ENCODE data around the gene FOXP1.

The FOXP1 gene

DNA sequence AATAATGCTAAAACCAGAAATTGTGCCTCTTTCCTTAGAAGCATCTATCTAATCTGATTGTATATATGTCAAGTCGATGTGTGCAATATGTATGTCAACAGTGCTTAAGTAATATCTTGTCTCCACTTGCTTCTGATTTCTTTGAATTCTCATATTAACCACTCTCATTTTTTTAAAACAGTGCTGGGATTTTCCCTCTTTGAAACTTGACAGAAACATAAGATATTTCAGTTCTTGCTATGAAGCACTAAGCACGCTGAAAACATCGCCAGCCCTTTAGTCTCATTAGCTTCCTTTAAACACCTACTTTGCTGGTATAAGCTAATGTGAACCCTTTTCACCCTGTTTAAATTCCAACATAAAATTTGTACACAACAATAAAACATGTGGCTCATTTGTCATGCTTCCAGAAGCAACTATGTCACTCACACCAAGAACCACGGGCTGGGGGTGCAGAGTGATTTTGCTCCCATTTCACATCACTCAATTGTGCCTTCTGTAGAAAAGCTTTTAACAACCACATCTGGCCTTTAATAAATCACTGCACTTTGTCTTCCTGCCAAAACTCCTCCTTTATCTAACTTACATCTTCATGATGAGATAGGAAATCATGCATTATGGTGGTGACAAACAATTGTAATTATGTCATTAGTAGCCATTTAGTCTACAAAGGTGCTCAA lies 185.2 kb downstream of the FOXP1 start:
- DNase-seq (ENCODE audit: low read depth), result no peak

DNA sequence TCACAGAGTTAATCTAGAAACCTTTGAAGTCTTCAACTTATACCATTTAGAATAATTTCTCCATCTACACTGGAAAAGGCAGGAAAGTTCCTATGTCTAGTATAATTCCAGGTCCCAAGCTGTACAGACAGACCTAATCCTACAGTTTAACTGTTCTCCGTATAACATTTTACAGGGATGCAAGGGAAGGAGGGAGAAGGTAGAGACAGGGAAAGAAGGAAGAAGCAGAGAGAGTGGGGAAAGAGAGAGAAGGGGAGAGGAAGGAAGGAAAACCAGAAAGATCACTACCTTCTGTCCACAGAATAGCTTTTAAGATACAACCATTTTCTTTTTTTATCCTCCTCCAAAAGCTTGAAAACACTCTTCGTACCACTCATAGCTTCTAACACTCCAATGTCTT lies 185.8 kb downstream of the FOXP1 start:
- DNase-seq (ENCODE audit: low read depth), result no peak

DNA sequence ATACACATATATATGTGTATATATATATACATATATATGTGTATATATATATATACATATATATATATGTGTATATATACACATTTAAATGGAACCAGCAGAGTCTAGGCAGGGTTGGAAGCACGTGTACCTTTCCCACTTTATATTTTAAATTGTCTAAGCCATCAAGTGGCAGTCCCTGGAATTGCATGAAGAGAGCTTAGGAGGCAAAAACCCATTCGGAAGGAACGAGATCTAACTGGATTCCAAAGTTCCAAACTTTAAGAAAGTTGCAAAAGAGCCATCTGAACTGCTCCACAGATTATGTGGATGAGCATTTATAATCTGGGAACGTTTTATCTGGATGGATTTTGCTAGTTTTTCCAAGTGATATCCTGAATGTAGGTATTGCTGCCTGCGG lies 186.5 kb downstream of the FOXP1 start:
- no peak for DNase-seq (ENCODE audit: low read depth)

DNA sequence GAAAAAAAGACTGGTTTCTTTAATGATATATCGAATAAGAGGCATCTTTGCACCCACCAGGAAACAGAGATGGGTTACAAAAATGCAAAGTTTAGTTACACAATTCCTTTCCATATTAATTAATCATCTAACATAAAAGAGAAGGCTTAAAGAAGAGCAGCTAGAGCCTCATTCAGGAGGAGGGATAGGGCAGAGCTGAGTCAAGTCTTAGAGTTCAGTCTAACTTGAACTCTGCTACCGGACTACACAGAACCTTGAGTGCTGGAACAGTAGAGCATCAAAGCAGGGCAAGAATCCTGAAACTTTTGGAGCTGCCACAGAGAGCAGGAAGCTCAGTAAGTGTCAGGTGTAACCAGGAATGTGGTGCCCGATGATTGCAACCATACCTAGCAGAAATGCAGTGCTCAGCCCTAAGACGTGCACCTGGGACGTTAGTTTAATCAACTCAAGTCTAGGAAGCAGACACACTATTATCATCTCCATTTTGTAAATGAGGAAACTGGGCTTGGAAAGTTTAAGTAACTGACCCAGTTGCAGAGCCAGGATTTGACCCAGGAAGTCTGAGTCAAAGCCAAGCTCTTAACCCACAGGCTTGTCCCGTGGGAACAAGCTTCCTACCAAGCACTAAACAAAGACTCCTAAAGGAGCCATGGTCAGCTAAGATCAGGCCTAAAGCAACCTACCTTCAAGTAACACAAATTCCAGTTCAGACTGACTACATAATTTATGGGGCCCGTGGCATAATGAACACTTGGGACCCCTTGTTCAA lies 187.4 kb downstream of the FOXP1 start:
- DNase-seq (ENCODE audit: low read depth), result no peak

DNA sequence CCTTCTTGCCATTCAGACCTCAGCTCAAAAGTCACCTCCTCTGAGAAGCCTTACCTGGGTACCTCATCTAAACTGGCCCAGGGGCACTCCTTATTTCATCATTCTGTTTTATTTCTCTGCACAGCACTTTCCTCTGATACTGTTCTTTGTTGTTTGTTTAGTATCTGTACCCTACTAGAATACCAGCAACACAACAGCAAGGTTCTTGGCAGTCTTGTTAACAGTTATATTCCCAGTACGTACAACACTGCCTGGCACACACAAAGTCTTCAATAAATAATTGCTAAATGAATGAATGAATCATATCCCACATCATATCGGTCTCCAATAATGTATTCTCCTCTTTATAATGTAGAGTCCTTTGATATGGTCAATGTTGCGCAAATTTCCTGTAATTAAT lies 188.1 kb downstream of the FOXP1 start:
- no peak for DNase-seq (ENCODE audit: low read depth)

DNA sequence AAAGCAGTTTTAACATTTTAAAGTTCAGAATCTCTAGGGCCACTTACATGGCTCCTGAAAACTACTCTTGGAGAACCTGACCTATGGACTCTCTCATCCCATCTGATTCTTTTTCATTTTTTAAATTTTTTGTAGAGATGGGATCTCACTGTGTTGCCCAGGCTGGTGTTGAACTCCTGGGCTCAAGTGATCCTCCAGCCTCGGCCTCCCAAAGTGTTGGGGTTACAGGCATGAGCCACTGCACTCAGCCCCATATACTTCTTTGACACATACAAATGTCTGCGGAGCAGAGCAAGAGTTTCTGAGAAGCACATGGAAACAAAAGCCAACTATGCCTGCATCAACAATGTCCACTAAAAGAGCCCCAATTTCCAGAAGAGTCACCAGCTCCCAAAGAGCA lies 189.8 kb downstream of the FOXP1 start:
- DNase-seq (ENCODE audit: low read depth), result no peak

DNA sequence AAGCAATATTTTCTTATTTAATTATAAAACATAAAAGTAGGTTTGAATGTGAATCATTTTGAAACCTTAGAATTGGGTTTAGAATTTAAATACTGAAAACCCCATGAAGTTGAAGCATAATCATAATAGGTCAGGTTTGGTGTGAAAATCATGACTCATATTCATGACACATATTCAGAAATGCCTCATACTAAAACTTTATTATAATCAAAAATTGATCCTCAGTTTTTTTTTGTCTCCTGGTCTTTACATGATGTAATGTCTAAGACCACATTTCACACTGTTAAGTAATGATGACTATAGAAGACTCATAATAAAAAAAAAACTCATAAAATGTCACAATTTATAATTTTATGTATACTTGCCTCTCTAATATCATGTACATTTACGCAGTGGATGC lies 190.4 kb downstream of the FOXP1 start:
- DNase-seq (ENCODE audit: low read depth), result no peak

DNA sequence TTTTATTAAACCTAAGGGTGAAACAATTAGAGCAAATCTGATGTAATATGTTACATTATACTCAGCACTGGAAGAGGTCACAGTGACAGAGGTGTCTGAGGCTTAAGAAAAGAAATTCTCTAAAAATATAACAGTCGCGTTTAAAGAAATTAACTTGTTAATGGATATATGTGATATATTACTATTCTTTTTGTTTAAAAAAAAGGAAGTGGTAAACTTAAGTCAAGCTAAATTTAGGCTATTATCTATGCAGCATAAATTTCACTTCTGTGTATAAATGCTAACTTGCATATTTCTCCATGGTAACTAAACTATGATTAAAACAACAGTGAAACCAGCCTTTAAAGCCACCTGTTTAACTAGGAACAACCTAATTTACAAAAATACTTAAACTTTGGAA lies 191.3 kb downstream of the FOXP1 start:
- DNase-seq (ENCODE audit: low read depth), result no peak

DNA sequence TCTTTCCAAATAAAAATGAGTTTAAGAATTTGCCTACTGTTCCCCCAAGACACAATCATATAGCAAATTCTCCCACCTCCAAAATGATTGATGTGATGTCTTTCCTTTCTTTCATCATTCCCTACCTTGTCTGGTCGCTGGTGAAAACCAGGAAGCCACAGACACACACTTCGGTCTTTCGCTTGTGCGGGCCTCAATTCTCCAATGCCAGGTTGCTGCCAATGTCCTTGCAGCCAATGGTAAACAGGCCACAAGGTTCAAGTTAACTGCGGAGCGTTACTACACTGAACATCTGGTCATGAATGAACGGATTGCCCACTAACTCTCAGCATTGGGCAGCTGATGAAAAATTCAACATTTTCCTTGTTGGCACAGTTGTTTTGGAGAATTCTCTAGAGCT lies 192.2 kb downstream of the FOXP1 start:
- DNase-seq (ENCODE audit: low read depth), result no peak

DNA sequence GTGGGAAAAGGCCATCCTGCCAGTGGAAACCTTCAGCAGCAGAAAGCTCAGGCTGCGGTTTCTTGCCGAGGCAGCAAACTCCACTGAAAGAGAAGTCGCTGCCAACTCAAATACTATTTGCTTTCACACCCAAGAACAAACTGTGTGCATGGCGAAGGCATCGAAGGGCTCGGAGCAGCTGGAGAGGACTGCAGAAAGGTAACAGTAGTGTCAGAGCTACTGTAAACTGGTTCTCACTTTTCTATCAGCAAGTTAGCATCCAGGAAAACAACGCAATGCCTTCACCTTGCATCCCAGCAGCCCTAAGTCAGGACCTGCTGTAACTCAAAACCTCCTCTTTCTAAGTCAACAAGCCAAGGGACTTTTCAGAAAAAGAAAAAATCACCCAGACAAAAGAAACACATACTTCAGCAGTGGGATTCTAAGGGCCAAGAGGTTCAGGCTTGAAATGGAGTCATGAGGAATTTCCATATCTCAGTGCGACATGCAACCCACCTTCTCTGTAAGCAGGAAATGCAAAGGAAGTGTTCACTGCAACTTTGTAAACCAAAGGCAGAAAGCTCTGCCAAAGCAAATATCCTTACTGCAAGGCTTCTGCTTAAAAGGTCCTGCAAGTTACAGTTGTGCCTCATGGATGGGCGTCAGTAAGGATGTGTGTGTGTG lies 193.5 kb downstream of the FOXP1 start:
- no peak for DNase-seq (ENCODE audit: low read depth)

DNA sequence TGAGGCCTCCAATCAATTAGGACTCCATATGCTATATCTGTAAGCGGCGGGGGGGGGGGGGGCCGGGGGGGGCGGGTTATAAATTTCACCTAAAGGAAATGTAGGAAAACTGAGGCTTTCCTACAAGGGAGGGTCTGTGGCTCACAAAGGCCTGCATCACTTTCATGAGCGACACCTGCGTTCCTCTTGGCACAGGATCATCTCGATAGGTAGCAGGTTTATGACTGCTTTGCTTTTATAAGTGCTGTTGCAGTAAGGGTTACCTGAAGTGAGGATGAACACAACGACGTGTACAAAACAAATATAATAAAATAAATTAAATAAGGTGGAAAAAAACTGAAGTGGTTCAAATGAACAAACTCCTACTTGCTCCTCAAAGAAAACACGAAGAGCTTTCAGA lies 194.3 kb downstream of the FOXP1 start:
- no peak for DNase-seq (ENCODE audit: low read depth)

DNA sequence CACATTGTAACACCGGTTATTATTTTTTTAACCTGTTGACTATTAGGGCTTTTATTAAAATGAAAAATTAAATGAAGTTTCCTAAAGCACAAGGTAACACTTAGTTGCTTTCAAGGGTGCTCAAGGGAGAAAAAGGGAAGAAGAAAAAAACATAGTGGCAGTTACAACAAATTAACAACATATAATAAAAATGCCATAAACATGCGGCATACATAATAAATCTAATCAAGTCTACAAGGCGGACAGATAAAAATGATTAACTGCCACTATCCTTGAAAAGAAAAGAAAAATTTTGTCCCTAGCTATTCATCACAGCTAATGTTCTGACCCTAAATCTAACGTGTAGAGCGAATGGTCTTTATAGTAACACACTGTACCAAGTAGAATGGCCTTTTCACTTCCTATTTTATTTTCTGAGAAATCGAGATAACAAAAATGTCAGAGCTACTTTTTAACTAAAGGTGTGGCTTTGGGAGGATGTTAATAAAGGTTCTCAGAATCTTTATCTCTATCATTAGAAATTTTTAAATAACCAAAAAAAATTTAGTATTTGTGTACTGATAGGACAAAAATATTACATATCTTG lies 194.9 kb downstream of the FOXP1 start:
- no peak for DNase-seq (ENCODE audit: low read depth)

DNA sequence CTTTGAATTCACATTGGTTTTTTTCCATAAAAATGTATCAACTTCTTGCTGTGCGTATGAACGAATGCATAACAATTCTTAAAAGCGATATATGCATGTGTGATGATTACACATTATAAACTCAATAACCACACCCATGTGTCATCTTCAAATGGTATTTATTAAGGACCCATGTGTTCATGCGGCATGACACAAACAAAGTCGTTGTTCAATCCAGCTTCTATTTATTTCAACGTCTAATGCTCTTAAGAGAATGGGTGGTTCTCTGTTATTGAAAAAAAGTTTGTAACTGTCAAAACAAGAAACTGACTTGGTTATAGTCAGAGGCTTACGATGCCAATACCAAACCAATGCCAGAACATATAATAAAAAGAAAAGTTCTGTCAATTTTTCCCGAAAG lies 195.9 kb downstream of the FOXP1 start:
- DNase-seq (ENCODE audit: low read depth), result no peak

DNA sequence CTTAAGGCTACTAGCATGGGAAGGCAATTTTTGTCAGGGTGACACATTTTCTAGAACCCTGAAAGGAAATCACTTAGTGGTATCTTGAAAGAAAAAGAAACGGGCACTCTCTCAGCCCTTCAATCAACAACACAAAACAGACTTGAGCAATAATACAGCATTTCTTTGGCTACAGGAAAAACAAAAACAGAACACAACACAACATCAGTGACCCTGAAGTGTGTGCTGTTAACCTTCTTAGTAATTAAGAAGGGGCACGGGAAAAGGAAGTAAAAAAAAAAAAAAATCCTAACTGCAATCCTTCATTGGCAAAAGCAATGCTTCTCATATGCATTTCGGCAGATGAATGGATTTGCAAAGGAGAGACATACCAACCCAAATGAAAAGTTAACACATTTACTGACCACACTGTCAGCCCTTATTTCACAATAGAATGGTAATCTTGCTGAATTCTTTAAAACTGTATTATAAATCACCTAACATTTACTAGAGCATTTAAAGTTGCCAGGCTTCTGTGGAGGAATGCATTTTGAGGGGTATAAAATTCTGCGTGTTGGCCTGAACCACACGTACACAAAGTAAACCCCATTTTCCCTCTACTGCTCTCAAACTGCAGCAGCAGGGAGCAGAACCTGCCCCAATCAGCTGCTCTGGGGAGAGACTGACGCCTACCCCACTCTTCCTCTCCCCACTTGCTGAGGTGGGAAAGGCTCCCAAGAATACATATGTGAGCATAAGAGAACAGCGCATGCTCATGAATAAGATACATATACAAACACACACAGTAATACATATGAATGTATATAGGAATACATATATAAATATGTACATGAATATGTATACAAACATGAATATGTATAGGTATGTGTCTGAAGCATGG lies 198.5 kb downstream of the FOXP1 start:
- DNase-seq (ENCODE audit: low read depth), result no peak

DNA sequence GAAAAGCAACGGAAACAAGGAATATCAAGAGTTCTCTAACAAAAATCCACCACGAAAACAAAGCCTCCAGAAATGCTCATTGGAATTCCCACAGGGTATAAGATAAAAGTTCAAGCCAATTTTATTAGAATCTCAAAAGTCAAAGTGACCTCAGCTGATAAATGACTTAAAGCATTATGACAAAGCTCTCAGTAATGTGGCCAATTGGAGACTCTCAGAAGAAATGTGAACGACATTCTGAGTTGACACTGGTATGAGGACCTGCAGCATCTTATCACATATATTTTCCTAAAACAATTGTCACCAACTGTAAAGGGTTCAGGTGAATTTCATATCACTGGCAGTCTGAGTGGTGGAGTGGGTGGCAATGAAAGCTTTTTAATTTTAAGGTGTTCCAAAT lies 199.1 kb downstream of the FOXP1 start:
- no peak for DNase-seq (ENCODE audit: low read depth)

DNA sequence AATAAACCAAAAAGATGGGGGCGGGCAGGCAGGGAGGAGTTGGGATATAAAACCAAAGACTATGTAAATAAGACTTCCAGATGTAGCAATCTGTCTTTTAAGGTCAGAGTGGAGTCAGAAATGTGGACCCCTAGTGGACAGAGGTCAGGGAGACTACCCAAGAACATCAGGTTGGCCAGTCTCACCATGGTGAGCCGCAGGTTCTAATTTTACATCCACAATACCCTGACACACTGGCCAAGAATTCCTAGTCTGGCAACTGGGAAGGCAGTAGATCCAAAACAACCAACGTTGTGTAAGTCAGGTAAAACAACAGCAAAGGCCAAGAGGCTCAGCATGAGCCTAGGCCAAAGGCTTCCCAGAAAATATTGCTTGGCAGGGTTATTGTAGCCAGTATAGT lies 203.4 kb downstream of the FOXP1 start:
- DNase-seq (ENCODE audit: low read depth), result no peak

DNA sequence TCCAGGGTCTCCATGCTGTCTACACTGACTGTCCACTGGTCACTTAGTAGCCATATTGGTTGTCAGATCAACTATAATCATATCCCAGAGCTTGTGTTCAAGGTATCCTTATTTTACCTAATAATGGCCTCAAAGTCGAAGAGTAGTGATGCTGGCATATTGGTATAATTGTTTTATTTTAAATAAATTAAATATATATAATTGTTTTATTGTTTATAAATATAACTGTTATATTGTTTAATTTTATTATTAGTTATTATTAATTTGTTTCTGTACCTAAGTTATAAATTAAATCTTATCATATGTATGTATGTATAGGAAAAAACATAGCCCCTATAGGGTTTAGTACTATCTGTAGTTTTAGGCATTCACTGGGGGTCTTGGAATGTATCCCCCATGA lies 205.0 kb downstream of the FOXP1 start:
- no peak for DNase-seq (ENCODE audit: low read depth)

DNA sequence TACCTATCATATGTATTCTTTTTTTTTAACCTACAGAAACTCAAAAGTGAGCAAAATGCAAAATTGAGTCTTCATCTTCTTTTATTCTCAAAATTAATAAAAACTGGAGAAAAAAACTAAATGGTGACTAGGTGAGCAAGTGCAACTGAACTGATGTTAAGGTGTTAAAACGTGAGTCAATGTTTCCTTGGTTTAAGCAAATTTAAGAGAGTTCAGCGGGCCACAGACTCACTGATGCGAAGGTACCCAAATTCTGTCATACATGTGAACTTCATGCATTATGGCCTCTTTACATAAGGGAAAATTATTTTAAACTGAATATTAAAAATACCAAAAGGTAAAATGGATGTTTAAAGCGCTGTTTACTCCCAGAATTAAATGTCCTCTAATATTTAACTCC lies 206.6 kb downstream of the FOXP1 start:
- no peak for DNase-seq (ENCODE audit: low read depth)

DNA sequence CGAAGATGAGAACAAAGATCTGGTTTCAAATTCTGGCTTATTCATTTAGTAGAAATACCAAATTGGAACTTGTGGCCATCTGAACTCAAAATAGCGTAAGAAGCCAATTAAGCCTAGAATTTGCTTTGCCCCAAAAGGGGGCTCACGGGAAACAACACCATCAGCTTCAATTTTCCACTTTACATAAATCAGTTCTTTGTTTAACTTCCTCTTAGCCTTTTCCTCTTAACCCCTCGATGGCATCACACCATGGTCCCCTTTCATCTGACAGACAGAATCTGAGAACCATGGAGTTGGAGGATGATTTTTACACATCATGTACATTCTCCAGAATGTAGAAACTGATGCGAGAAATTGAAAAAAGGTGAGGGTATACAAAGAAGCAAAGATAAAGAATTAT lies 207.0 kb downstream of the FOXP1 start:
- DNase-seq (ENCODE audit: low read depth), result no peak

DNA sequence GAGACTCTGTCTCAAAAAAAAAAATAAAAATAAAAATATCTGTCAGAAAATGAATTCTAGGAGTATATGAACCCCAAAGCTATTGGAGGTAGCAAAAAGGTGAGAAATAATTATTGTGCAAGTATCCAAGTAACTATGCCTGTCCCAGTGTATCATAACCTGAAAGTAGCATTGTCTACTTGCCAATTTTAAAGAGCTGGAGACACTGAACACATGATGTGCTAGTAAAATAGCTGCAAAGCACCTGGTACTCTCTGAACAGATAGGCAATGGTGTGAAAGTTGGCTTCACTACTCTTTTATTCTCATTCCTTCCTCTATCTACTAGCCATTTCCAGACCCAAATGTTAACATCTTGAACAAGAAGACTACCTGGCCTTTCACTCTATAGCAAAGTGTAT lies 208.9 kb downstream of the FOXP1 start:
- DNase-seq (ENCODE audit: low read depth), result no peak

DNA sequence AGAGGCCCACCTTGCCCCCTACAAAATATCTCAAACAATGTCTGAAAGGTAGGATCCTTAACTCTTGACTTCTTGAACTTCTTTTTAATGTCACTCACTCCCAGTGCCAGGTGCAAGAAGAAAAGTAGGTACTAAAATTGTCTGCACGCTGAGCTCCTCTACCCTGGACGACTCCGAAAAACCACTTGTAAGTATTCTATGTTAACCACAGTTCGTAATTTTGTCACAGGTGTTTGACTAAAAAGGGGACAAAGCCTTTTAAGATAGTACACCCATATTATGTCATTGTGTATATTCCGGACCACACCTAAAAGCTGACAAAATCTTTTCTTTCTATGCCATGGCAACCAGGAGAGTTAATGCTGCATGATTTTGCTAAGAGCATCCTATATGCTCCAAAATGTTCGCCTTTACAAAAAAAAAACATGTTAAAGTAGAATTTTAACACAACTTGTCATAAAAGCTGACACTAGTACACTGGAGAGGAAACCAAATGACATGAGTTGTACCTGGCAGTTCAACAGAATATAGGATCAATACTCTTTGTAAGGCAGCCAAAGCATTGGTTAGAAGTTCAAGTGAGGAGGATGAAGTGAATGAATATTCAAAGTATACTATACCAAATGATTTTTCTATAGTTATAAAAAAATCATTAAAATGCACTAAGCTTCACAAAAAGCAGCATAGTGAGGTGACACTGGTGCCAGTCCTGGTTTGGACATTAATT lies 210.5 kb downstream of the FOXP1 start:
- DNase-seq (ENCODE audit: low read depth), result no peak

All from stimulated activated CD8-positive, alpha-beta memory T cell treated with anti-CD3 and anti-CD28 coated beads, Interleukin-12 subunit alpha, Interleukin-12 subunit beta, amount 100 ng/mL, for 1 hour (primary cell).